Cardiac muscle cell (in vitro differentiated cells and primary cell): ENCODE data around the gene MAP9. TPM values are rescaled to one million over a fixed set of nuclear protein-coding genes. Genes with fewer than 3 reads are reported as not detected.

ENCODE experiments used
- DNase-seq, 2 donors: peaks; one replicate each; pipeline versions ENCODE4 v3.0.0 to v3.0.0-alpha.2; 2010 to 2017; ENCODE audit warnings: low read depth in 1 of 2, low spot score in 1 of 2
- H3K27ac ChIP-seq: fragments of 200-600 bp; sonication (generic); 2 replicates; pipeline ENCODE4 v1.5.1; 2016
- H3K27me3 ChIP-seq: fragments of 200-600 bp; sonication (generic); 2 replicates; pipeline ENCODE4 v1.6.0; 2016; ENCODE audit warnings: control low read depth
- H3K36me3 ChIP-seq: fragments of 200-600 bp; sonication (generic); 2 replicates; pipeline ENCODE4 v1.5.1; 2016; ENCODE audit warnings: control low read depth
- H3K4me1 ChIP-seq: fragments of 200-600 bp; sonication (generic); 2 replicates; pipeline ENCODE4 v1.8.1; 2017; ENCODE audit warnings: low read depth, mild to moderate bottlenecking, mixed run types
- H3K4me3 ChIP-seq: fragments of 200-600 bp; sonication (generic); 2 replicates; pipeline ENCODE4 v1.5.1; 2016; ENCODE audit warnings: mild to moderate bottlenecking
- H3K9me3 ChIP-seq: fragments of 200-600 bp; sonication (generic); 2 replicates; pipeline ENCODE4 v1.5.1; 2017; ENCODE audit warnings: low read depth, mild to moderate bottlenecking, control low read depth
- CTCF ChIP-seq: IDR thresholded peaks from 2 replicates; pipeline ENCODE4 v1.5.1; 2012; ENCODE audit warnings: low read depth, mild to moderate bottlenecking, low read length
- polyA plus RNA-seq: library from polyadenylated mRNA; unstranded; fragments of >200 nt; fragmentation: Nextera tagmentation; extraction: Ambion mirVana; gene quantifications from 2 replicates; pipeline ENCODE4 v1.2.1, GENCODE V29; 2016
- total RNA-seq: library from RNA; depleted of rRNA; stranded (reverse); fragments of >200 nt; gene quantifications from 2 replicates; pipeline ENCODE4 v1.2.3, GENCODE V29; 2016

MAP9 gene
- total and polyA plus RNA-seq, 2 experiments from 2014 or later, result 20.3 to 41.9 TPM

GRCh38 chr4:155400893-155401292 is 24.1 kb upstream of the MAP9 start:
- peak in 1 of 2 donors; percentile 22 for DNase-seq
- H3K9me3 ChIP-seq, result no peaks in the 10 kb centered on the region
- H3K4me1 ChIP-seq, result peaks cover 26% of the 10 kb centered on the region
- no peak for TF ChIP-seq CTCF
- no peak overlapping the region for H3K4me3 ChIP-seq
- H3K27me3 ChIP-seq, result no peaks in the 10 kb centered on the region
- no peaks in the 10 kb centered on the region for H3K36me3 ChIP-seq
- no peak overlapping the region for H3K27ac ChIP-seq

- no peak for TF ChIP-seq CTCF
- Histone ChIP-seq H3K4me1 (peaks cover 26% of the 10 kb centered on the region), H3K27ac (no peak overlapping the region), H3K36me3 (no peaks in the 10 kb centered on the region), H3K9me3 (no peaks in the 10 kb centered on the region), H3K4me3 (no peak overlapping the region), H3K27me3 (no peaks in the 10 kb centered on the region)
- DNase-seq, result no peak
These were observed 23.4 kb upstream of the MAP9 start for GRCh38 chr4:155399974-155400697.

GRCh38 chr4:155392481-155393184 is 15.9 kb upstream of the MAP9 start:
- no peaks in the 10 kb centered on the region for H3K4me1 ChIP-seq
- no peaks in the 10 kb centered on the region for H3K27me3 ChIP-seq
- no peaks in the 10 kb centered on the region for H3K36me3 ChIP-seq
- no peaks in the 10 kb centered on the region for H3K9me3 ChIP-seq
- TF ChIP-seq CTCF, result no peak
- no peak overlapping the region for H3K27ac ChIP-seq
- peak in 1 of 2 donors; percentile 88 for DNase-seq
- no peak overlapping the region for H3K4me3 ChIP-seq

GRCh38 chr4:155391932-155392331 is 15.2 kb upstream of the MAP9 start:
- Histone ChIP-seq H3K36me3 (no peaks in the 10 kb centered on the region), H3K4me1 (no peaks in the 10 kb centered on the region), H3K27ac (no peak overlapping the region), H3K27me3 (no peaks in the 10 kb centered on the region), H3K9me3 (no peaks in the 10 kb centered on the region), H3K4me3 (no peak overlapping the region)
- no peak for DNase-seq
- TF ChIP-seq CTCF, result no peak

- H3K27me3 ChIP-seq, result no peaks in the 10 kb centered on the region
- H3K9me3 ChIP-seq, result no peaks in the 10 kb centered on the region
These were observed 11.4 kb upstream of the MAP9 start for GRCh38 chr4:155388162-155388561.

More at GRCh38 chr4:155388162-155388561, 11.4 kb upstream of the MAP9 start:
- H3K36me3 ChIP-seq, result no peaks in the 10 kb centered on the region
- H3K27ac ChIP-seq, result no peak overlapping the region
- no peak for DNase-seq
- no peaks in the 10 kb centered on the region for H3K4me1 ChIP-seq
- H3K4me3 ChIP-seq, result no peak overlapping the region
- no peak for TF ChIP-seq CTCF
